GM19455 (cell line): ENCODE data around the gene TMED3.

Source experiments
- ATAC-seq: cut with Tn5 transposase; IDR thresholded peaks from one replicate; pipeline ENCODE4 v1.9.1; 2021; ENCODE audit not compliant: unreplicated experiment

The TMED3 gene

DNA sequence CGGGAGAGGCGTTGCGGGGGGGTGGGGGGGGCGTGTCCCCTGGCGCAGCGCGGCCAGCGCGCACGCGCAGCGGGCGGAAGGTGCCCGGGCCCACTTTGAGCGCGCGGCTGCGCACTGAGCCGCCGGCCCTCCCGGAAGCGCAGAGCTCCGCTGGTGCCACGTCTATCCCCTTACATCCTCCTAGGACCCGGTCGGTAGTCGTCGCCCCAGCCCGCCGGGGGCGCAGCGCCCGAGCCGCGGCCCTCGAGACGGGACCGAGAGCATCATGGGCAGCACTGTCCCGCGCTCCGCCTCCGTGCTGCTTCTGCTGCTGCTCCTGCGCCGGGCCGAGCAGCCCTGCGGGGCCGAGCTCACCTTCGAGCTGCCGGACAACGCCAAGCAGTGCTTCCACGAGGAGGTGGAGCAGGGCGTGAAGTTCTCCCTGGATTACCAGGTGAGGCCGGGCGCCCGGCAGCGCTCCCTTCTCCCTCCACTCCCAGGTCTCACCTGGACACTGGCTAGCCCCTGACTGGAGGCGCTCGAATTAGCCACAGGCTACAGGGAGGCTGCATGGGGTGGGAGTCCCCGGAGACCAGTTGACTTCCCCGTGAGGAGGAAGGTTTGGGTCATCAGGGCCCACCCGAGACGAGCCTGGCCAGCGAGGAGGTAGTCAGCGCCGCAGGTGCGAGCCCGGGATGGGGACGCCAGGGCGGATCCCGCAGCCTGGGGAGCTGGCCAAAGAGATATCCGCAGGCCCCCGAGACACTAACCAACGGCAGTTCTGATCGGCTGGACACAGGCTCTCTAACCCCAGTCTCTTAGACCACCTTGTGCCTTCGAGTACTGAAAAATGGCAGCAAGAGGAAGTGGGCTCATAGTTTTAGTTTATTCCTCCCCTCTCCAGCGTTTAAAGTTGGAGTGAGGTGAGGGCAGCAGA is at the start of gene TMED3:
TMED3 (plus strand) TSS at position 128 of the 916 bp plus-strand sequence; CDS start at position 266, 138 bp downstream.
- peak; percentile 93 for ATAC-seq

DNA sequence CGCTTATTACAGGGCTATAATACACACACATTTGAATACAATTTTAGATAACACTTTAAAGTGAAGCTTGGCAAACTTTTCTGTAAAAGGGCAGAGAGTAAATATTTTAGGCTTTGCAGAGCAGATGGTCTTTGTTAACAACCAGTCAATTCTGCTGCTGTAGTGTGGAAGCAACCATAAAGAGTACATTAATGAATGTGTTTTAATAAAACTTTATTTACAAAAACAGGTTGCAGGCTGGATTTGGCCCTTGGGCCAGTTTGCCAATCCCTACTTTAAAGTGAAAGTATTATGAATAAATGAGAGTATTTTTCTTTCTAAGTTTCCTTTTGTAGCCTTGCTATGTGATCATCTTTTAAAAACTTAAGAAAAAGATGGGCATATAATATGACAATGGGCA is 49.1 kb upstream of the TMED3 start:
- ATAC-seq, result no peak

DNA sequence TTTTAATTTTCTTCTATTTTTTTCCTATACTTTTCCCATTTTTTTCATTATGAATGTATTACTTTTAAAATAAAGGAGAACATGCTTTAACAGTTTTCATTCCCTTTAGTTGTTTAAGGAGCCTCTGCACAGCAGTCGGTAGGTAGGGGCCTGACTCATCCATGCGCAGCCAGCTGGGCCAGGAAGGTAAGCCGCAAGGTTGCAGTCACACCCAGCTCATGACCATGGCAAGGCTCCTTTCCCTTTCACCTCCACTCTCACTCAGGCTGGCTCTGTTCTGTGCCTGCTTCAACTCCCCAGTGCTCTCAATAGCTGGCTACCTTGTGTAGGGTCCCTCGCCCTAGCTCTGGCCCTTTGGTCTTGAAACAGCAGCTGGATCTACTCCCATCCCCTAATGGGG is 45.7 kb upstream of the TMED3 start:
- ATAC-seq, result no peak

DNA sequence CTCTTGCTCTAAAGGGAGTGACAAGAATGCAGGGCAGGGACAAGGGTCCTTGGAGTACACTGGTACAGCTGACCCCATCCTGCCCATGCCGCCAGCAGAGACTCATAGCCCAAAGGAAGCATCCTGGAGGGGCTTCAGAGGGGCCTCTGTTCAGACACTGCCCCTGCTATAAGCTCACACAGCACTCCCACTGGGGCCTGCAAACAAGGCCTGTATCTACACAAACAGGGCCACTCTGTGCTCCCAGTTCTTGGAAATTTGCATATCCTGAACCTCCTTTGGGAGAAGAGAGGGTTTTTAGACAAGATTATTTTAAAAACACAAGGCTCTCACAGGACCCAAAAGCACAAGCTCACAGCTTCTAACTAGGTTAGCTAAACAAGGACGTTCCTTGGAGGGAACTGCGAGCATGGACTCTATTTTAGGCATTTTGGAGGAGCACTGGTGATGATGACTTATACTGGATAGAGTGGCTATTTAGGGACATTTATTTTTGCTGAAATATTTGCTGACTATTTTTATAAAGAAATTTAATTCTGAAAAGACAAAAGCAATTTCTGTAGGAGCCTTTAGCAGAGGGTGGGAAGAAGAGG is 44.8 kb upstream of the TMED3 start:
- ATAC-seq, result no peak

DNA sequence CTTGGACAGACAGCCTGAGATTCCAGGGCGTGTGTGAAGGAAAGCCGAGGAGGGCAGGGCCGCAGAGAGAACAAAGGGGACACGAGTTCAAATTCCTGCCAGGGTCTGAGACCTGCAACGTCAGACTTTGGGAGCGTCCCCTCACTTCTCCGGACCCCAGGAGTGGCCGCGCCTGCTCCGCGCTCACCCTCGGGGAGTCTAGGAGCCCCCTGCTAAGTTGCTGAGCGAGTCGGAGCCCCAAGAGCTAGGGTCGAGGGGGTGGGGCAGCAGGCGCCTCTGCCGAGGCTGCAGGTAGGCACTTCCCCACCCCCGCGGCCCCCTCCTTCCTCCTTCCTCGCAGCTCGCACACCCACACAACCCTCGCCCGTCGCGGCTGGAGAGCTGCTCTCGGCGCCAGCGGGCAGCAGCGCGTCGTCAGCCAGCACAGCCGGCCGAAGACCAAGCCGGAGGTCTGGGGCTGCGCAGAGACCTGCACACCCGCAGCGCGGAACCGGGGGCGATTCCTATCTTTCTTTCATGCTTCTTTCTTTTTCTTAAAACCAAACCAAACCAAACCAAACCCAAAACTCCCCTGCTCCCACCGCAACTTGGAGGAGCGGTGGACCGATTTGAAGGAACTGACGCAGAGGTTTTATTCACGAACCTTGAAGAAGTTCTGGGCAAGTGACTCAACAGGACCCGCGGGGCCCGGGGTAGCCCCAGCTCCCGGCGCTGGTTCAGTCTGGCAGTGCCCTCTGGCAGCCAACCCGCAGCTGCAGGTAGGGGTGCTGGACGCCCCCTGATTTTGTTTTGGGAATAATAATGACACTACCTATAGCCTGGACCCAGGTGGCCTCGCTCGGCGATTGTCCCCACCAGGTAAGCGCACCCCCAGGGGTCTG is 28.3 kb upstream of the TMED3 start, which contains the start of gene ANKRD34C:
ANKRD34C (plus strand) TSS at position 352 of the 881 bp plus-strand sequence. CDS start 10,563 bp downstream, outside the sequence.
- no peak for ATAC-seq

DNA sequence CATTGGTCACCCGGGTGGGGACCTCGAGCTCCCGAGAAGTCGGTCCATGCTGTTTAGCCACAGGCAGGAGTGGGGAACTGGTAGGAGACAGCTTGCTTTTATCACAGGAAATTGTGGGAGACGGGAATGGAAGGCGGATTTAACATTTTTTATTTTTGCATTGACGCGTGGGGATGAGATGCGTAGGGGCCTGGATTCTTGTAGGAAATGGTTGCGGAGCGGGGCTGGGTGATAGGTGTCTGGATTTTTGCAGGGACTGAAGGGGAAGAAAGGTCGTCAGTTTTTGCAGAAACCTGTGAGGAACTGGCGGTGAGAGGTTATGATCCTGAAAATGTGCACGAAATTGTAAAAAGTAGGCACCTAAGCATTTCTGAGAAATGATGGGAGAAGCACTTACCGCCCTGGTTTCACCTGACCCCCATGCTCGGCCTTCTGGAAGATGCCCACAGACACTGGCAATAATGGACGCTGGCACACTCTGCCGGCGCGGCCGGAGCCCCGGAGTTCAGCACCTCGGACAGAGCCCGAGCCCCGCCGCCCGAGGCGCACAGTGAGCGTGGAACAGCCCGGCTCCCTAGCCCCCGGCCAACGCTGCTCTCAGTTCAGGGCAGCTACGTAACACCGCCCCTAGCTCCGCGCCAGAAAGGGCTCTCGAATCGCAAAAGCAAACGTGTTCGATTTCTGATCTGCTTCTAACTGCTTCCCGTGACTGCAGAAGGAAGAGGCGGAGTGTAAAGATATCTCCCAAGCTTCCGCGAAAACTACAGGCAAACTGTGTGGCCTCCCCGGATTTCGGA is 27.5 kb upstream of the TMED3 start:
- ATAC-seq, result no peak

DNA sequence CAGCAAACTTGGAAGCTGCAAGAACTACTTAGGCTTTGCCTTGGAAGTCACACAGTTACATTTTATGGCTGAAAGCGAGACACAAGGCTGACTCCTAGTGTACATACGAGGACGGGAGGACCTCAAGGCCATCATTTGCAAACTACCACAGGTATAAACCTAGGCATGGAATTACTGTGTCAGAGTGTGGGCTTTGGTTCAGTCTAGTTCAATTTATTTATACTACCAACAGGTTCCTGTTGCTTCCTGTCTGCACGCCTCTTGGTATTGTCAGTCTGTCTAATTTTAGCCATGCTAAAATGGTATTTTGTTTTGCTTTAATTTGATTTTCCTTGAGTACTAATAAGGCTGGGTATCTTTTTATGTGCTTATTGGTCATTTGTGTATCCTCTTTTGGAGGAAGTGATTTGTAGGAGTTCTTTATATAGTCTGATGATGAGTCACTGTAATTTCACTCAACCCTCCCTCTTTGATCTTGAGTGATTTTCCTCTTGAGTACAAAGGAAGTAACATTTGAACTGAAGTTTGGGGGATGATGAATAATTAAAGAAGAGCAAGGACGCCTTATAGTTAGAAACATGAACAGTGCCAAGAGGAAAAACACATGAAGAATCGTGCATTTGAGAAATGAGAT is 20.2 kb upstream of the TMED3 start:
- no peak for ATAC-seq

DNA sequence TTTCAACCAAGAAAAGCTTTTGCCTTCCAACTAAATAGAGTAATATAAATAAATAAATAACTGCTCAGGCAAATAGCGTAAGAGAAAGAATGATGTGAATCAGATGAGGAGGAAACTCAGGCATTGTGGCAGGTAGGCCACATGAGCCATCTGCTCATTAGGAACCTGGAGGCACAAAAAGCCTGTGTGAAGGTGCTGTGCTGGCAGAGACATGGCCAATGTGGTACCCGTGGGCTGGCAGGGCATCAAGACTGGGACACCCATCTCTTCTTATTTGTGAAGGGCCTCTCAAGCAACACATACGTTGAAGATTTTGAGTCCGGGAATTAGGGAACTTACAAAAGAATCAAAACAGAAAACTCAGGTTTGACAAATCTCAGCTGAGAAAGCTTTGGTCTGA is 18.9 kb upstream of the TMED3 start:
- ATAC-seq, result no peak

DNA sequence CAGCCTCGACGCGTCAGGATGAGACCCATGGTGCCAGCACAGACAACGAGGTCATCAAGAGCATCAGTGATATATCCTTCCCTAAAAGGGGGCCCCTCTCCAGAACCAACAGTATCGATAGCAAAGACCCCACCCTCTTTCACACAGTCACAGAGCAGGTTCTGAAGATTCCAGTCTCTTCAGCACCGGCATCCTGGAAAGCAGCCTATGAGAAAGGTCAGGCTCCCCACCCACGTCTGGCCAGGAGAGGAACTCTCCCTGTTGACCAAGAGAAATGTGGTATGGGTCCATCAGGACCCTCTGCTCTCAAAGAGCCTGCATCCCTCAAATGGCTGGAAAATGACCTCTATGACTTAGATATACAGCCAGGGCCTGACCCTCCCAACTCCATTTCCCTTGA is 16.8 kb upstream of the TMED3 start:
- no peak for ATAC-seq

DNA sequence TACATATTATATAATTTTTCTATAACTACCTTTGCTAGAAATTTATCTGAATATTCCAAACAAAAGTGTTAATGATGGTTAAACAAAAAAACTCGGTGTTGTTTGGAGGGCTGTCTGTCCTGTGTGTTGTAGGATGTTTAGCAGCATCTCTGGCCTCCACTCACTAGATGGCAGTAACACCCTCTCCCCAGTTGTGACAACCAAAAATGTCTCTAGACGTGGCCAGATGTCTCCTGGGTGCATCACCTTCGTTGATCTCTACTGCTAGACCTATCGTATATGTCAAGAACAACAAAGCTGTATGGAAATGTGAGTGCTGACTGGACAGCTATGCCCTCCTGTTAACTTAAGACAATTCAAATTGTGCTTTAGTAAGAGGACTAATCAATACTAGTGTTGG is 14.3 kb upstream of the TMED3 start:
- ATAC-seq, result no peak

DNA sequence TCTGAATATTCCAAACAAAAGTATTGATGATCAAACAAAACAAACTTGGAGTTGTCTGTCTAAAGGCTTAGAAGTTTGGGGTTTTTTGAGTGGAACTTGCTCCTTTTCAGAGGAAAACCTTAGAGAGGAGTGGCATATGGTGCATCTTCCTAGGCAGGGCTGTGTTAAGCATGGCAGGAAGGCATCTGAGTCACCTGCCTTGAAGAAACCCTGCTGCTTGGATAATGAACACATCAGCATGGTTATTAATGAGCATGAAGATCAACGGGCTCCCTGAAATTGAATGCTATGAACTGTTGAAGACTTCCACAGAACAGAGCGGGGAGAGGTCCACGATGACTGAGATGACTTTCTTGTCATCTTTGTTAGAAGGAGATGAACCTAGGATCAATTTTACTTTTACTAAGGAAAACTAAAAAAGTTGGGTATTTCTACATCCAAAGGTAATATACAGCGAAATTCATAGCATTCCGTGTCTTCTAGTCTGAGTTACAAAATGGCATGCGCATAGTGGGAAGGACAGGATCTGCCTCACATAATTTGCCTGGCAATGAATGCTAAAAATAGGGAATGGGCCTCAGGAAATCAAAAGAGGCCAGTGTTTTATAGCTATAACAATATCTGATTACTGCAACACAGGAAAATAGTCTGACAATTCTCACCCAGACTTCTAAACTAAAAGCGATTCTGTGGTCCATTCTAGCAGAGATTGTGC is 11.6 kb upstream of the TMED3 start:
- no peak for ATAC-seq

DNA sequence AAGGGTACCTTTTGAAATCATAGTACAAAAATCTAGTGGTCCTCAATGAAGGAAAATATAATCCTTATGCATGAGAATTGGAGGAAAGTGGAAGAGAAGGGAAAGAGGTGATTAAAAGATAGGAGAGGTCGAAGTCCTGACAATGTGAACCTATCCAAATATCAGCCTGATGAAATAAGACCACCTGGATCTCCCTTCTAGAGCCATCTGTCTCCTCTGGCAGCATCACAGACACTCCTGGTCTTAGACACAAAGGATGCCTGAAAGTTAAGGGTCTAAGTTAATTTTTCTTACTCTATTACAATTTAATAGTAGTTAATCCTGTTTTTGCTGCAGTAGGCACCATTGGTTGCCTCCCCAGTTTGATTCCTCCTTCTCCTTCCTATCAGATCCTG is 11.1 kb upstream of the TMED3 start:
- no peak for ATAC-seq

DNA sequence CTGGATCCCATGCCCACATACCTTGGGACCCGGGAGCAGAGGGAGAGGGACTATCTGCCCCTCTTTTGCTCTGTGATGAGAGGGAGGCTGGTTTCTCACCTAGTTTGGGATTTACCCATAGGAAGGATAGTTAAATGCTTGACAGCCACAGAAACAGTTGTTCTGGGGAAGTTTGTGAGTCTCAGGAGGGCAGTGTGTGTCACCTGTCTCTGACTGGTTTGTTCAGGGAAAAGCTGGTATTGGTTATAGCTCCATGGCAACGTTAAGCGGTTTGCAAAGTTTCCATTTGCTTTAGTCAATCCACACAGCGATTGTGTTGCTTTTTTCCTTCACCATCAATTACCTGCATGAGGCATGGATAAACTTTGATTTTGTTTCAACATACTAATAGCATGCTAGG is 3.7 kb upstream of the TMED3 start:
- ATAC-seq, result no peak

DNA sequence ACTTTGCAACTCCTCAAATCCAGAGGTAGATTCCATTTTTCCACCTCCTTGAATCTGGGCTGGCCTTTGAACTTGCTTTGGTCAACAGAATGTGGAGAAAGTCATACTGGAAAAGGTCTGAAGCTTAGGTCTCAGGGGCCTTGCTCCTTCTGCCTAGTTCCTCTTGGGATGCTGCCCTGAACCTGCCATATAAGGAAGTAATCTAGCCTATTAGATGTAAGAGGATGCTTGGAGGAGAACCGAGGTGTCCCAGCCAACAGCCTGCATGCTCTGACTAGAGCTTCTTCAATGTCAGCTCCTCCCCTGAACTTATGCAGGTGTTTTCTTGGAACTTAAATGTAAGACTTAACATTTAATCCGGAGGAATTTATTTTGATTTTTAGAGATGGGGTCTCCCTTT is 2.0 kb upstream of the TMED3 start:
- ATAC-seq, result no peak

DNA sequence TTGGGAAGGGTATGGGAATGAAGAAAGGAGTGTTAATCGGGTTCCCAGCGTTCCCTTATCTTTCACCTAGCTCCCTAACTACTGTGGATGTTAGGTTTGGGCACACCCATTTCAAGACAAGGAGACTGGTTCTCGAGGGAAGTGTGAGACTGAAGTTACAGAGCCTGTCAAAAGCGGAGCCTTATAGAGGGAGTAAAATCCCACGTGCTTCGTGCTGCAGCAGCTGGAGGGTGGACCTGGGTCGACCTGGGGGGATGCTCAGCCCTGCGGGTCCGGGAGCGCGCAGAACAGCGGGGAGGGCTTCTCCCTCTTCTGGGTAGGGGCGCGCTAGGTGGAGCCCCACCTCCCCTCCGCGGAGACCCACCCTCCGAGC is 314 bp upstream of the TMED3 start:
- peak; percentile 44 for ATAC-seq

DNA sequence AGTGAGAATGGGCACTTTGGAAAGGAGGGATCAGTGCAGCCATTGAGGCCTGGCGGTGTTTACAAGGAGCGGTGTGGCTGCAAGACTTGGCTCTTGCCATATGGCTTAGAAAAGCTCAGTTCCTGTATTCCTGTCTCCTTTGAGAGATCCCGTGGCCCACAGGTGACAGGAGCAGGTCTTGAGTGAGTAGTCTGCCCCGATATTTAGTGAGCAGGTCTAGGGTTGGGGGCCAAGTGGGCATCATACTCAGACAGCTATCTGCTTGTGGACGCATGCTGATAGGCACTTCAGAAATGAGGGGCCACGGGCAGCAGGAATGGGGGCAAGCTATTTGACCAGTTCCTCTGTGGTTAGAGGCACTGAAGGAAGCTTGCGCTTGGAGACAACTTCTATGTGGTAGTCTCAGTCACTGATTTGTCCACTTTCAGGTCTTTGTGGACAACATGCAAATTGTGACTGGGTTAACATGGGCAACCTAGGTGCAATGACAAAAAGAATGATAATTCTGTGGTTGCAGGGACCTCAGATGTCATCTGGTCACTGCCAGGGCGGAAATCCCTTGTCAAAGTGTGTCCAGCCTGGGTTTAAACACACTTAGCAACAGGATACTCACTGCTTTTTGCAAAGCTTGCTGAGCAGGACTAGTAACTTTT is 1.1 kb downstream of the TMED3 start:
- ATAC-seq, result no peak

DNA sequence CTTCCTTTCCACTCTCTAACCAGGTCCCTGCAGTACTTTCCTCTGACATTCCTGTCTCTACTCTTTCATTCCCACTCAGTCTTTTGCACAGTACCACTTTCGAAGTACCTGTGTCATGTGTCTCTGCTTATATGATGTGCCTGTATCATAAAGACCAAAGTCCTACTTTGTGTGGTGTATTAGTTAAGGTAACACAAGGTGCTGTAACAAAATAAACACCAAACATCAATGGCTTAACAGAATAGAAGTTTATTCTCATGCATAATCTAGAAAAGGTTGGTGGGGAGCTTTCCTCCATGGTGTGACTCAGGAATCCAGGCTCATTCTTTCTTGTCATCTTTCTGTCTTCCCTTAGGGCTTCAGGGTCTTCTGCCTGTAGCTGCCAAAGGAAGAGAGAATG is 3.3 kb downstream of the TMED3 start:
- no peak for ATAC-seq

DNA sequence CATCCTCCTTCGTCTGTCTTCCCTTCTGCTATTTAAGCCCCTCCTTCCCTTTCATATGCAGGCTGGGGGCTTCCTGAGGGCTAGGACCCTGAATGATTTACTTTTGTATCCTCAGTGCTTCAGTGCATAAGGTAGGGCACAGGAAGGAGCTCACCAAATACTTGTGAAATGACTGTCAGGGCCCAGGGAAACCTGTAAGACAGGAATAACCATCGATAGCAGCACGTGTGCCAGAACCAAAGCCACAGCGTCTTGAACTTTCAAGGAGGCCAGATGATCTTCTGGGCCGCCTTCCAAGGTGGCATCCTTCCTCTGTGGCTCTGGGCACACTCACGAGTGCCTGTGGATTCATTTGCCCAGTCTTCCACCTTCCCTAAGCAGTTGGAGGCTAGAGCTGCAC is 3.9 kb downstream of the TMED3 start:
- ATAC-seq, result no peak
